HepG2 (cell line): ENCODE measurements around the gene MIA2. TPM values are rescaled to one million over a fixed set of nuclear protein-coding genes. Genes with fewer than 3 reads are reported as not detected.

Experiments used
- ATF1 ChIP-seq: IDR thresholded peaks from 2 replicates; pipeline ENCODE4 v1.6.1; 2016; ENCODE audit warnings: mild to moderate bottlenecking, control low read depth
- ATRX ChIP-seq: sonication (generic); formaldehyde crosslinking; IDR thresholded peaks from 2 replicates; pipeline ENCODE4 v1.4.0; 2020; ENCODE audit warnings: missing genetic modification reagents, borderline replicate concordance
- CBX1 ChIP-seq: IDR thresholded peaks from one replicate; pipeline ENCODE4 v1.6.1; 2016; ENCODE audit warnings: antibody characterized with exemption, low read depth
- FOXK2 ChIP-seq: fragments of 450-650 bp; IDR thresholded peaks from 2 replicates; pipeline ENCODE4 v1.6.1; 2016
- HOXD1 ChIP-seq: sonication (generic); formaldehyde crosslinking; IDR thresholded peaks from 2 replicates; pipeline ENCODE4 v1.5.0; 2020; ENCODE audit warnings: missing genetic modification reagents
- MNT ChIP-seq: fragments of 450-650 bp; IDR thresholded peaks from 2 replicates; pipeline ENCODE4 v1.6.1; 2016
- NFYB ChIP-seq: sonication (generic); formaldehyde crosslinking; IDR thresholded peaks from 2 replicates; pipeline ENCODE4 v1.4.0; 2020; ENCODE audit warnings: missing genetic modification reagents
- PPARG ChIP-seq: conservative IDR thresholded peaks from 2 replicates; pipeline ENCODE4 v1.6.1; 2016; ENCODE audit warnings: missing biosample characterization, missing genetic modification reagents
- RBFOX2 ChIP-seq: fragments of 200-400 bp; formaldehyde crosslinking; IDR thresholded peaks from 2 replicates; pipeline ENCODE4 v1.6.1; 2017; ENCODE audit warnings: low read depth, mild to moderate bottlenecking, low read length
- REXO4 ChIP-seq: sonication (generic); formaldehyde crosslinking; IDR thresholded peaks from 2 replicates; pipeline ENCODE4 v1.8.0; 2022; ENCODE audit warnings: missing genetic modification reagents, mild to moderate bottlenecking, borderline replicate concordance
- RORA ChIP-seq: sonication (generic); formaldehyde crosslinking; IDR thresholded peaks from 2 replicates; pipeline ENCODE4 v1.5.0; 2020; ENCODE audit warnings: mild to moderate bottlenecking, missing genetic modification reagents, moderate library complexity
- SP4 ChIP-seq: sonication (generic); formaldehyde crosslinking; IDR thresholded peaks from 2 replicates; pipeline ENCODE4 v1.8.1; 2023; ENCODE audit warnings: mild to moderate bottlenecking, missing genetic modification reagents
- TAF15 ChIP-seq: fragments of 200-400 bp; formaldehyde crosslinking; IDR thresholded peaks from one replicate; pipeline ENCODE4 v1.6.1; 2018; ENCODE audit warnings: mild to moderate bottlenecking, low read depth, low read length; ENCODE audit not compliant: poor library complexity, severe bottlenecking
- ZNF292 ChIP-seq: sonication (generic); formaldehyde crosslinking; IDR thresholded peaks from 2 replicates; pipeline ENCODE4 v1.8.1; 2022; ENCODE audit warnings: mild to moderate bottlenecking, low read depth, missing genetic modification reagents, borderline replicate concordance
- ZNF30 ChIP-seq: sonication (generic); formaldehyde crosslinking; IDR thresholded peaks from 2 replicates; pipeline ENCODE4 v1.5.0; 2020; ENCODE audit warnings: mild to moderate bottlenecking, missing genetic modification reagents
- ZNF354B ChIP-seq: sonication (generic); formaldehyde crosslinking; IDR thresholded peaks from 2 replicates; pipeline ENCODE4 v1.8.0; 2022; ENCODE audit warnings: mild to moderate bottlenecking, missing genetic modification reagents
- ZNF382 ChIP-seq: sonication (generic); formaldehyde crosslinking; IDR thresholded peaks from 2 replicates; pipeline ENCODE4 v1.5.0; 2020; ENCODE audit warnings: missing genetic modification reagents, mild to moderate bottlenecking, borderline replicate concordance
- ZNF430 ChIP-seq: sonication (generic); formaldehyde crosslinking; IDR thresholded peaks from 2 replicates; pipeline ENCODE4 v1.9.0; 2021; ENCODE audit warnings: mild to moderate bottlenecking, missing genetic modification reagents
- ZNF441 ChIP-seq: sonication (generic); formaldehyde crosslinking; IDR thresholded peaks from 2 replicates; pipeline ENCODE4 v1.7.0; 2021; ENCODE audit warnings: missing genetic modification reagents, borderline replicate concordance
- polyA plus RNA-seq, 8 experiments: library from polyadenylated mRNA; depleted of rRNA in 3 of 8; stranded (reverse) in 7 of 8; unstranded in 1 of 8; fragments of >200 nt; fragmentation: Illumina TruSeq in 4 of 8; extraction: Trizol in 4 of 8; gene quantifications; 2 replicates each; pipeline versions ENCODE4 v1.2.1 to v1.2.3, GENCODE V29; 2011 to 2016; ENCODE audit warnings: low read depth in 4 of 8, missing spikeins in 1 of 8, mixed read lengths in 1 of 8; ENCODE audit not compliant: insufficient read depth in 1 of 8
- total RNA-seq, 5 experiments: library from RNA; depleted of rRNA; stranded (reverse); fragments of >200 nt; fragmentation: Illumina TruSeq; extraction: Trizol; gene quantifications; 2 replicates each; pipeline ENCODE4 v1.2.3, GENCODE V29; 2016; ENCODE audit warnings: low read depth in 1 of 5
- TF ChIP-seq, protein P1 (sequence below), 2 experiments: sonication (generic) in 1 of 2; formaldehyde crosslinking in 1 of 2; IDR thresholded peaks; 2 replicates each; pipeline versions ENCODE4 v1.5.1 to v1.6.1; 2011 to 2020; ENCODE audit warnings: borderline replicate concordance in 1 of 2, low read depth in 1 of 2, low read length in 1 of 2, mild to moderate bottlenecking in 1 of 2, missing genetic modification reagents in 1 of 2, moderate library complexity in 1 of 2
- TF ChIP-seq, protein P2 (sequence below): sonication (generic); formaldehyde crosslinking; IDR thresholded peaks from 2 replicates; pipeline ENCODE4 v1.4.0; 2020; ENCODE audit warnings: missing genetic modification reagents
- TF ChIP-seq, protein P3 (sequence below): sonication (generic); IDR thresholded peaks from 2 replicates; pipeline ENCODE4 v1.6.1; 2016; ENCODE audit warnings: low read depth, borderline replicate concordance
- TF ChIP-seq, protein P4 (sequence below): sonication (generic); formaldehyde crosslinking; IDR thresholded peaks from 2 replicates; pipeline ENCODE4 v1.8.0; 2023; ENCODE audit warnings: mild to moderate bottlenecking, missing genetic modification reagents

The MIA2 gene
- total and polyA plus RNA-seq, 2 of the 13 experiments (the other 11 are each of a cell fraction or from before 2014, with no cell fraction given), result 134 to 158 TPM

- TF ChIP-seq ZNF441 (CRISPR knock-in tag) (peak; percentile 89), ZNF30 (CRISPR knock-in tag) (peak; percentile 98), SP4 (CRISPR knock-in tag) (no peak; the same call in 1 of the 2 replicates), REXO4 (no peak; the same call in 1 of the 2 replicates), ZNF382 (CRISPR knock-in tag) (no peak), RORA (CRISPR knock-in tag) (no peak), CBX1 (peak; percentile 67), HOXD1 (peak; percentile 98), ATRX (no peak), NFYB (peak; percentile 55), FOXK2 (no peak), TAF15 (no peak), ZNF292 (CRISPR knock-in tag) (no peak), MNT (peak; percentile 52), ATF1 (CRISPR knock-in tag) (no peak; the same call in 1 of the 2 replicates), ZNF354B (CRISPR knock-in tag) (no peak), ZNF430 (CRISPR knock-in tag) (peak; percentile 89), PPARG (peak; percentile 76; the same call in 1 of the 2 replicates), RBFOX2 (no peak)
- TF ChIP-seq, protein P1, sequence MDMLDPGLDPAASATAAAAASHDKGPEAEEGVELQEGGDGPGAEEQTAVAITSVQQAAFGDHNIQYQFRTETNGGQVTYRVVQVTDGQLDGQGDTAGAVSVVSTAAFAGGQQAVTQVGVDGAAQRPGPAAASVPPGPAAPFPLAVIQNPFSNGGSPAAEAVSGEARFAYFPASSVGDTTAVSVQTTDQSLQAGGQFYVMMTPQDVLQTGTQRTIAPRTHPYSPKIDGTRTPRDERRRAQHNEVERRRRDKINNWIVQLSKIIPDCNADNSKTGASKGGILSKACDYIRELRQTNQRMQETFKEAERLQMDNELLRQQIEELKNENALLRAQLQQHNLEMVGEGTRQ (IDR thresholded peaks at IDR 0.05; ENCODE audit: low read depth, low read length), result peak; percentile 36
- TF ChIP-seq, protein P1 (CRISPR knock-in tag; IDR thresholded peaks at IDR 0.05; ENCODE audit: borderline replicate concordance), result peak; percentile 82; the same call in 1 of the 2 replicates
- TF ChIP-seq, protein P2, sequence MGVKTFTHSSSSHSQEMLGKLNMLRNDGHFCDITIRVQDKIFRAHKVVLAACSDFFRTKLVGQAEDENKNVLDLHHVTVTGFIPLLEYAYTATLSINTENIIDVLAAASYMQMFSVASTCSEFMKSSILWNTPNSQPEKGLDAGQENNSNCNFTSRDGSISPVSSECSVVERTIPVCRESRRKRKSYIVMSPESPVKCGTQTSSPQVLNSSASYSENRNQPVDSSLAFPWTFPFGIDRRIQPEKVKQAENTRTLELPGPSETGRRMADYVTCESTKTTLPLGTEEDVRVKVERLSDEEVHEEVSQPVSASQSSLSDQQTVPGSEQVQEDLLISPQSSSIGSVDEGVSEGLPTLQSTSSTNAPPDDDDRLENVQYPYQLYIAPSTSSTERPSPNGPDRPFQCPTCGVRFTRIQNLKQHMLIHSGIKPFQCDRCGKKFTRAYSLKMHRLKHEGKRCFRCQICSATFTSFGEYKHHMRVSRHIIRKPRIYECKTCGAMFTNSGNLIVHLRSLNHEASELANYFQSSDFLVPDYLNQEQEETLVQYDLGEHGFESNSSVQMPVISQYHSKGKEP (CRISPR knock-in tag), result no peak; the same call in none of the 2 replicates
- TF ChIP-seq, protein P3, sequence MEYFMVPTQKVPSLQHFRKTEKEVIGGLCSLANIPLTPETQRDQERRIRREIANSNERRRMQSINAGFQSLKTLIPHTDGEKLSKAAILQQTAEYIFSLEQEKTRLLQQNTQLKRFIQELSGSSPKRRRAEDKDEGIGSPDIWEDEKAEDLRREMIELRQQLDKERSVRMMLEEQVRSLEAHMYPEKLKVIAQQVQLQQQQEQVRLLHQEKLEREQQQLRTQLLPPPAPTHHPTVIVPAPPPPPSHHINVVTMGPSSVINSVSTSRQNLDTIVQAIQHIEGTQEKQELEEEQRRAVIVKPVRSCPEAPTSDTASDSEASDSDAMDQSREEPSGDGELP, result peak; percentile 100
- TF ChIP-seq, protein P4, sequence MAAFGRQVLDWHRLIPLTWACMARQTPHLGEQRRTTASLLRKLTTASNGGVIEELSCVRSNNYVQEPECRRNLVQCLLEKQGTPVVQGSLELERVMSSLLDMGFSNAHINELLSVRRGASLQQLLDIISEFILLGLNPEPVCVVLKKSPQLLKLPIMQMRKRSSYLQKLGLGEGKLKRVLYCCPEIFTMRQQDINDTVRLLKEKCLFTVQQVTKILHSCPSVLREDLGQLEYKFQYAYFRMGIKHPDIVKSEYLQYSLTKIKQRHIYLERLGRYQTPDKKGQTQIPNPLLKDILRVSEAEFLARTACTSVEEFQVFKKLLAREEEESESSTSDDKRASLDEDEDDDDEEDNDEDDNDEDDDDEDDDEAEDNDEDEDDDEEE (CRISPR knock-in tag), result peak; percentile 58; the same call in 1 of the 2 replicates
Observed at GRCh38 chr14:39266525-39266870, 32.8 kb downstream of the MIA2 start (continued).
